Activated naive CD4-positive, alpha-beta T cell treated with anti-CD3 and anti-CD28 coated beads for 36 hours (primary cell): ENCODE measurements around the gene BAIAP2L1. TPM values are rescaled to one million over a fixed set of nuclear protein-coding genes. Genes with fewer than 3 reads are reported as not detected.
"Not testable (repeated sequence)": the region's sequence is repeated elsewhere in the genome, so short reads cannot be mapped to it uniquely, and the experiment has no call there.

Source experiments
- CTCF ChIA-PET: fragments of 350-600 bp; sonication (Branson Sonifier 250); formaldehyde crosslinking; loops from one replicate; lab custom pipeline; 2021; ENCODE audit warnings: antibody characterized with exemption; lab: Charles Lee
- DNase-seq: peaks from one replicate; pipeline ENCODE4 v3.0.0-alpha.2; 2020
- H3K27ac Mint-ChIP-seq: one replicate; pipeline ENCODE4 v1.8.0; 2021; ENCODE audit warnings: mild to moderate bottlenecking, mixed read lengths
- H3K27me3 Mint-ChIP-seq: one replicate; pipeline ENCODE4 v1.8.0; 2021; ENCODE audit warnings: low read depth, mixed read lengths
- H3K36me3 Mint-ChIP-seq: one replicate; pipeline ENCODE4 v1.8.0; 2021; ENCODE audit warnings: low read depth, mixed read lengths
- H3K4me1 Mint-ChIP-seq: one replicate; pipeline ENCODE4 v1.8.0; 2021; ENCODE audit warnings: low read depth, mixed read lengths
- H3K4me3 Mint-ChIP-seq: one replicate; pipeline ENCODE4 v1.8.0; 2021; ENCODE audit warnings: mild to moderate bottlenecking, moderate library complexity, mixed read lengths
- H3K9me3 Mint-ChIP-seq: one replicate; pipeline ENCODE4 v1.8.0; 2021; ENCODE audit warnings: mixed read lengths
- intact Hi-C: fragments of 100-400 bp; cut with micrococcal nuclease; formaldehyde crosslinking; loops from one replicate; pipeline ENCODE4 v1.15.1; 2023
- total RNA-seq, 2 experiments: library from RNA; stranded (reverse); gene quantifications; one replicate each; pipeline ENCODE4 v1.2.3, GENCODE V29; 2021

BAIAP2L1 gene
- total RNA-seq, 2 experiments from 2014 or later = 5.6 to 6.1 TPM

GRCh38 chr7:98396768-98397167 is 4.1 kb downstream of the BAIAP2L1 start:
- Mint-ChIP-seq H3K27ac (no peak overlapping the region), H3K27me3 (peaks cover 16% of the 10 kb centered on the region), H3K9me3 (no peaks in the 10 kb centered on the region), H3K4me1 (peaks cover 8% of the 10 kb centered on the region), H3K36me3 (no peaks in the 10 kb centered on the region), H3K4me3 (no peak overlapping the region)
- DNase-seq = no peak
- CTCF ChIA-PET = no interaction called here
- intact Hi-C loops = no loop called here

- intact Hi-C loops = no loop called here
- H3K9me3 Mint-ChIP-seq = no peaks in the 10 kb centered on the region
- CTCF ChIA-PET = no interaction called here
- H3K27ac Mint-ChIP-seq = no peak overlapping the region
- H3K36me3 Mint-ChIP-seq = no peaks in the 10 kb centered on the region
- H3K27me3 Mint-ChIP-seq = peaks cover 16% of the 10 kb centered on the region
- no peak overlapping the region for H3K4me3 Mint-ChIP-seq
- peaks cover 8% of the 10 kb centered on the region for H3K4me1 Mint-ChIP-seq
- DNase-seq = no peak
These were observed 4.9 kb downstream of the BAIAP2L1 start for GRCh38 chr7:98395951-98396350.

GRCh38 chr7:98395481-98395880 is 5.4 kb downstream of the BAIAP2L1 start:
- peaks cover 8% of the 10 kb centered on the region for H3K4me1 Mint-ChIP-seq
- no peaks in the 10 kb centered on the region for H3K36me3 Mint-ChIP-seq
- no peak overlapping the region for H3K4me3 Mint-ChIP-seq
- intact Hi-C loops = no loop called here
- H3K27ac Mint-ChIP-seq = no peak overlapping the region
- CTCF ChIA-PET = no interaction called here
- no peaks in the 10 kb centered on the region for H3K9me3 Mint-ChIP-seq
- no peak for DNase-seq
- peaks cover 16% of the 10 kb centered on the region for H3K27me3 Mint-ChIP-seq

- intact Hi-C loops = no loop called here
- H3K36me3 Mint-ChIP-seq = no peaks in the 10 kb centered on the region
- DNase-seq = no peak
- H3K27me3 Mint-ChIP-seq = peaks cover 10% of the 10 kb centered on the region
- H3K27ac Mint-ChIP-seq = no peak overlapping the region
- H3K9me3 Mint-ChIP-seq = no peaks in the 10 kb centered on the region
- CTCF ChIA-PET = interaction anchor here (0.6 kb wide), 1 partner anchor 297 kb away, joined by 3 read pairs; no protein-coding TSS in a partner anchor
- no peak overlapping the region for H3K4me3 Mint-ChIP-seq
- H3K4me1 Mint-ChIP-seq = peaks cover 3% of the 10 kb centered on the region
These were observed 6.5 kb downstream of the BAIAP2L1 start for GRCh38 chr7:98394377-98394836.

GRCh38 chr7:98387544-98388226 is 13.2 kb downstream of the BAIAP2L1 start:
- Mint-ChIP-seq H3K36me3 (no peaks in the 10 kb centered on the region), H3K27ac (no peak overlapping the region), H3K27me3 (no peaks in the 10 kb centered on the region), H3K9me3 (no peaks in the 10 kb centered on the region), H3K4me1 (no peaks in the 10 kb centered on the region), H3K4me3 (no peak overlapping the region)
- CTCF ChIA-PET = interaction anchor here (0.7 kb wide), 1 partner anchor 884 kb away, joined by 5 read pairs; no protein-coding TSS in a partner anchor
- intact Hi-C loops = no loop called here
- no peak for DNase-seq

- Mint-ChIP-seq H3K9me3 (no peaks in the 10 kb centered on the region), H3K27ac (no peak overlapping the region), H3K36me3 (no peaks in the 10 kb centered on the region), H3K4me3 (no peak overlapping the region), H3K4me1 (no peaks in the 10 kb centered on the region), H3K27me3 (no peaks in the 10 kb centered on the region)
- CTCF ChIA-PET = no interaction called here
- no peak for DNase-seq
- intact Hi-C loops = no loop called here
These were observed 13.8 kb downstream of the BAIAP2L1 start for GRCh38 chr7:98387131-98387530.

- H3K27ac Mint-ChIP-seq, H3K4me3 Mint-ChIP-seq, intact Hi-C loops, DNase-seq, H3K36me3 Mint-ChIP-seq, H3K9me3 Mint-ChIP-seq, H3K27me3 Mint-ChIP-seq, CTCF ChIA-PET, H3K4me1 Mint-ChIP-seq: not testable (repeated sequence)
These were observed 15.4 kb downstream of the BAIAP2L1 start for GRCh38 chr7:98385532-98385931.

- Mint-ChIP-seq H3K4me1 (no peaks in the 10 kb centered on the region), H3K4me3 (no peak overlapping the region), H3K9me3 (no peaks in the 10 kb centered on the region), H3K27ac (no peak overlapping the region), H3K36me3 (no peaks in the 10 kb centered on the region), H3K27me3 (no peaks in the 10 kb centered on the region)
- no peak for DNase-seq
- intact Hi-C loops = no loop called here
- CTCF ChIA-PET = no interaction called here
These were observed 22.6 kb downstream of the BAIAP2L1 start for GRCh38 chr7:98378210-98378819.

GRCh38 chr7:98376711-98377110 is 24.2 kb downstream of the BAIAP2L1 start:
- CTCF ChIA-PET = no interaction called here
- Mint-ChIP-seq H3K4me1 (no peaks in the 10 kb centered on the region), H3K36me3 (no peaks in the 10 kb centered on the region), H3K9me3 (no peaks in the 10 kb centered on the region), H3K4me3 (no peak overlapping the region), H3K27me3 (no peaks in the 10 kb centered on the region), H3K27ac (no peak overlapping the region)
- intact Hi-C loops = no loop called here
- no peak for DNase-seq

GRCh38 chr7:98375664-98376063 is 25.2 kb downstream of the BAIAP2L1 start:
- H3K27me3 Mint-ChIP-seq = no peaks in the 10 kb centered on the region
- no peaks in the 10 kb centered on the region for H3K9me3 Mint-ChIP-seq

GRCh38 chr7:98374285-98374680 is 26.6 kb downstream of the BAIAP2L1 start:
- no peak for DNase-seq
- no peaks in the 10 kb centered on the region for H3K4me1 Mint-ChIP-seq
- peaks cover 2% of the 10 kb centered on the region for H3K27me3 Mint-ChIP-seq
- no peak overlapping the region for H3K4me3 Mint-ChIP-seq
- CTCF ChIA-PET = interaction anchor here (1.7 kb wide), 1 partner anchor 28 kb away, joined by 4 read pairs; no protein-coding TSS in a partner anchor
- H3K36me3 Mint-ChIP-seq = no peaks in the 10 kb centered on the region
- H3K9me3 Mint-ChIP-seq = no peaks in the 10 kb centered on the region
- no peak overlapping the region for H3K27ac Mint-ChIP-seq
- intact Hi-C loops = no loop called here

More at GRCh38 chr7:98375664-98376063, 25.2 kb downstream of the BAIAP2L1 start:
- Mint-ChIP-seq H3K36me3 (no peaks in the 10 kb centered on the region), H3K27ac (no peak overlapping the region), H3K4me3 (no peak overlapping the region), H3K4me1 (no peaks in the 10 kb centered on the region)
- intact Hi-C loops = no loop called here
- CTCF ChIA-PET = no interaction called here
- DNase-seq = no peak

- Mint-ChIP-seq H3K9me3 (no peaks in the 10 kb centered on the region), H3K4me1 (no peaks in the 10 kb centered on the region), H3K27me3 (peaks cover 2% of the 10 kb centered on the region), H3K4me3 (no peak overlapping the region), H3K36me3 (no peaks in the 10 kb centered on the region), H3K27ac (no peak overlapping the region)
- no peak for DNase-seq
- CTCF ChIA-PET = interaction anchor here (0.6 kb wide), 1 partner anchor 539 kb away, joined by 3 read pairs; no protein-coding TSS in a partner anchor
- intact Hi-C loops = no loop called here
These were observed 27.9 kb downstream of the BAIAP2L1 start for GRCh38 chr7:98372993-98373392.

- Mint-ChIP-seq H3K27me3 (peaks cover 2% of the 10 kb centered on the region), H3K27ac (no peak overlapping the region), H3K9me3 (no peaks in the 10 kb centered on the region), H3K4me3 (no peak overlapping the region), H3K36me3 (no peaks in the 10 kb centered on the region), H3K4me1 (no peaks in the 10 kb centered on the region)
- no peak for DNase-seq
- intact Hi-C loops = no loop called here
- CTCF ChIA-PET = no interaction called here
These were observed 31.2 kb downstream of the BAIAP2L1 start for GRCh38 chr7:98369726-98370125.
